ENCODE measurements around the gene IL12RB1. TPM values are rescaled to one million over a fixed set of nuclear protein-coding genes. Genes with fewer than 3 reads are reported as not detected.

IL12RB1 gene
- polyA plus RNA-seq, 1 donor (not counting 4 experiments of a cell fraction or from before 2014, with no cell fraction given): 0.09 TPM

GRCh38 chr19:18055967-18056366, 30.8 kb downstream of the IL12RB1 start:
- H3K4me3 ChIP-seq (ENCODE audit: control insufficient read depth in 2 of 3, extremely low read depth in 1 of 3, insufficient read depth in 2 of 3, low read depth in 1 of 3, low read length in 3 of 3): no peak overlapping the region
- no peaks in the 10 kb centered on the region for H3K36me3 ChIP-seq (ENCODE audit: control insufficient read depth in 2 of 2, extremely low read depth in 1 of 2, insufficient read depth in 2 of 2, low read length in 2 of 2)
- FAIRE-seq: no peak
- no peaks in the 10 kb centered on the region for H3K9me3 ChIP-seq (ENCODE audit: control insufficient read depth, low read depth, low read length)
- H3K4me1 ChIP-seq (ENCODE audit: control insufficient read depth, extremely low read depth, insufficient read depth, low read length): no peaks in the 10 kb centered on the region
- peaks cover 9% of the 10 kb centered on the region for H3K27me3 ChIP-seq (ENCODE audit: control insufficient read depth, extremely low read depth, insufficient read depth, low read length)
- H4K20me1 ChIP-seq (ENCODE audit: control insufficient read depth, extremely low read depth, insufficient read depth, low read length): no peaks in the 10 kb centered on the region
- TF ChIP-seq CTCF (optimal IDR thresholded peaks at IDR 0.05 in 1 of 3, IDR thresholded peaks at IDR 0.05 in 1 of 3, conservative IDR thresholded peaks at IDR 0.05 in 1 of 3; ENCODE audit: extremely low read depth in 1 of 3, insufficient read depth in 2 of 3, low read length in 3 of 3) (no peak), EZH2 (IDR thresholded peaks at IDR 0.05; ENCODE audit: low read length) (no peak)
- no peaks in the 10 kb centered on the region for H3K9me1 ChIP-seq (ENCODE audit: control insufficient read depth, extremely low read depth, insufficient read depth, low read length)
- no peaks in the 10 kb centered on the region for H3K79me2 ChIP-seq (ENCODE audit: control insufficient read depth, insufficient read depth, low read length)
- dilution Hi-C loops (cut with MboI; ENCODE audit: extremely low pct_ligation_motif_present, low sequenced_read_pairs): no loop called here
- no peak overlapping the region for H3K4me2 ChIP-seq (ENCODE audit: control insufficient read depth, extremely low read depth, insufficient read depth, low read depth, low read length)
- no peak overlapping the region for H3K27ac ChIP-seq (ENCODE audit: control insufficient read depth, insufficient read depth, low read length)
- H2AFZ ChIP-seq (ENCODE audit: control insufficient read depth, low read length): no peak overlapping the region
- no peak for DNase-seq (ENCODE audit: low read depth, low spot score)
- H3K9ac ChIP-seq (ENCODE audit: control insufficient read depth, extremely low read depth, insufficient read depth, low read length): no peak overlapping the region

- peaks cover 9% of the 10 kb centered on the region for H3K27me3 ChIP-seq (ENCODE audit: control insufficient read depth, extremely low read depth, insufficient read depth, low read length)
- no peak overlapping the region for H3K9ac ChIP-seq (ENCODE audit: control insufficient read depth, extremely low read depth, insufficient read depth, low read length)
- DNase-seq (ENCODE audit: low read depth, low spot score) (no peak), FAIRE-seq (no peak)
- TF ChIP-seq CTCF (optimal IDR thresholded peaks at IDR 0.05 in 1 of 3, IDR thresholded peaks at IDR 0.05 in 1 of 3, conservative IDR thresholded peaks at IDR 0.05 in 1 of 3; ENCODE audit: extremely low read depth in 1 of 3, insufficient read depth in 2 of 3, low read length in 3 of 3): no peak
- TF ChIP-seq EZH2 (IDR thresholded peaks at IDR 0.05; ENCODE audit: low read length): no peak
- no peaks in the 10 kb centered on the region for H3K4me1 ChIP-seq (ENCODE audit: control insufficient read depth, extremely low read depth, insufficient read depth, low read length)
- H3K4me2 ChIP-seq (ENCODE audit: control insufficient read depth, extremely low read depth, insufficient read depth, low read depth, low read length): no peak overlapping the region
- dilution Hi-C loops (cut with MboI; ENCODE audit: extremely low pct_ligation_motif_present, low sequenced_read_pairs): no loop called here
- no peaks in the 10 kb centered on the region for H4K20me1 ChIP-seq (ENCODE audit: control insufficient read depth, extremely low read depth, insufficient read depth, low read length)
- H3K36me3 ChIP-seq (ENCODE audit: control insufficient read depth in 2 of 2, extremely low read depth in 1 of 2, insufficient read depth in 2 of 2, low read length in 2 of 2): no peaks in the 10 kb centered on the region
- H2AFZ ChIP-seq (ENCODE audit: control insufficient read depth, low read length): no peak overlapping the region
- H3K9me1 ChIP-seq (ENCODE audit: control insufficient read depth, extremely low read depth, insufficient read depth, low read length): no peaks in the 10 kb centered on the region
- no peak overlapping the region for H3K4me3 ChIP-seq (ENCODE audit: control insufficient read depth in 2 of 3, extremely low read depth in 1 of 3, insufficient read depth in 2 of 3, low read depth in 1 of 3, low read length in 3 of 3)
- H3K79me2 ChIP-seq (ENCODE audit: control insufficient read depth, insufficient read depth, low read length): no peaks in the 10 kb centered on the region
- no peaks in the 10 kb centered on the region for H3K9me3 ChIP-seq (ENCODE audit: control insufficient read depth, low read depth, low read length)
- H3K27ac ChIP-seq (ENCODE audit: control insufficient read depth, insufficient read depth, low read length): no peak overlapping the region
Measured at GRCh38 chr19:18053576-18054219, 33.0 kb downstream of the IL12RB1 start.

Measured in keratinocyte (primary cell).